GM10266 (cell line): ENCODE measurements around the gene DCLK2.

Experiments
- DNase-seq: peaks from one replicate; pipeline ENCODE4 v3.0.0; 2012; ENCODE audit errors: extremely low spot score
- TF ChIP-seq, protein P1 (sequence below): IDR thresholded peaks from 2 replicates; pipeline ENCODE4 v1.5.1; 2012; ENCODE audit warnings: mild to moderate bottlenecking, low read depth; ENCODE audit not compliant: control insufficient read depth, insufficient read depth; ENCODE audit errors: missing control alignments

Gene DCLK2

DNA sequence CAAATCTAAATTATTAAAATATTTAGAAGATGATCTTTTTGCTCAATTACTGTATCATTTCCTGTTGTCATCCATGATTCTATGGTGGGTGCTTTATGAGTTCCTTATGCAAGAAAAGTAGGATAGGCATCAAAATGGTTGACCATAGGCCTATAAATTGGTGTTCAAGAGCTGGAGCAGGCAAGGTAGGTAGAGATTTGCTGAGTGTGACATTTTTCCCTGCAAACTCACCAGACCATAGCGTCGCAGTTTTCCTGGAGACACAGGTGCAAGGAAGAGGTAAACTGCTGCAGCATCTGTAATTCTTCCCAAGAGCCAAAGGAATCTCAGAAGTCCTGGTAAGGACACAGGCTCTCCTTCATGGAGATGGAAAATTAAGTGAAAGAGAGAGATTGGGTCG is 33.7 kb upstream of the DCLK2 start:
- DNase-seq = no peak
- TF ChIP-seq, protein P1, sequence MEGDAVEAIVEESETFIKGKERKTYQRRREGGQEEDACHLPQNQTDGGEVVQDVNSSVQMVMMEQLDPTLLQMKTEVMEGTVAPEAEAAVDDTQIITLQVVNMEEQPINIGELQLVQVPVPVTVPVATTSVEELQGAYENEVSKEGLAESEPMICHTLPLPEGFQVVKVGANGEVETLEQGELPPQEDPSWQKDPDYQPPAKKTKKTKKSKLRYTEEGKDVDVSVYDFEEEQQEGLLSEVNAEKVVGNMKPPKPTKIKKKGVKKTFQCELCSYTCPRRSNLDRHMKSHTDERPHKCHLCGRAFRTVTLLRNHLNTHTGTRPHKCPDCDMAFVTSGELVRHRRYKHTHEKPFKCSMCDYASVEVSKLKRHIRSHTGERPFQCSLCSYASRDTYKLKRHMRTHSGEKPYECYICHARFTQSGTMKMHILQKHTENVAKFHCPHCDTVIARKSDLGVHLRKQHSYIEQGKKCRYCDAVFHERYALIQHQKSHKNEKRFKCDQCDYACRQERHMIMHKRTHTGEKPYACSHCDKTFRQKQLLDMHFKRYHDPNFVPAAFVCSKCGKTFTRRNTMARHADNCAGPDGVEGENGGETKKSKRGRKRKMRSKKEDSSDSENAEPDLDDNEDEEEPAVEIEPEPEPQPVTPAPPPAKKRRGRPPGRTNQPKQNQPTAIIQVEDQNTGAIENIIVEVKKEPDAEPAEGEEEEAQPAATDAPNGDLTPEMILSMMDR = no peak

- TF ChIP-seq, protein P1 = no peak
These were observed 32.8 kb upstream of the DCLK2 start for GRCh38 chr4:150045410-150045809.

DNA sequence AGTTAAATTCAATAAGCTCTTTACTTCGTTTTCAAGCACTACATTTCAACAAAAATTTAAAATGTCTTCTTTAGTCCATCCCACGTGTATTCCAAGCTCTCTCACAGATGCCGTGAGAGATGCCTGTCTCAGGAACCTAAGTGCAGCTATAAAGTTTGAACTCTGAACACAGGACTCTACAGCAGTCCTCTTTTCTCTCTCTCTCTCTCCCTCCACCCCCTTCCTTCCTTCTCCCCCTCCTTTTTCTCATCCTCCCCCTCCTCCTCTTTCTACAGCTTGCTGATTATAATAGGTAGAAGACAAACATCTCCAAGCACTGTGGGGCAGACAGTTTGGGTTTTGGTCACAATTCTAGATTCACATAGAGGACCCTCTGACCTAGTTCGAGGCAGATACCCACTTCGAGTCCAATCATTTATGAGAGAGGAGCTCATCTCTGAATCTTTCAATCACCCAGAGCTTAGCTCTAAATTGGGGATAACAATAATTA is 31.5 kb upstream of the DCLK2 start:
- TF ChIP-seq, protein P1 = no peak

More at GRCh38 chr4:150045410-150045809, 32.8 kb upstream of the DCLK2 start:
- DNase-seq = no peak

DNA sequence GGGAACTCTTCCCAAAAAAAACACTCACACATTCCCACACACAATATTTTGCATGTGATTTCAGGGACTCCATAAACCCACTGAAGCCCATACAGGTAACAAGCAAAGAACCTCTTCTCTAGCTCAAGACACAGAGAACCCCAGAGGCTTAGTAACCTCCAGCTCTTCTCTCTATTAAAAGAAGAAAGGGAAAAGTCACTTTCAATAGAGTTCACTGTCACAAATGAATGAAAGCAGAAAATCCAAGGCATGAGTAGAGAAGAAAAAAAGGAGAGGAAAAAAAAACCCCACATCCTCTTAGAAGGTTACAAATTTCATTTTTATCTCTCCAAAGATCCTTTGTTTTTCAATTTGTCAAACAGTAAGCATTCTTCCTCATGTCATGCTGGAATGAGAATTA is 30.7 kb upstream of the DCLK2 start:
- TF ChIP-seq, protein P1 = no peak
- DNase-seq = no peak

More for the DNA sequence above, 31.5 kb upstream of the DCLK2 start:
- DNase-seq = no peak

DNA sequence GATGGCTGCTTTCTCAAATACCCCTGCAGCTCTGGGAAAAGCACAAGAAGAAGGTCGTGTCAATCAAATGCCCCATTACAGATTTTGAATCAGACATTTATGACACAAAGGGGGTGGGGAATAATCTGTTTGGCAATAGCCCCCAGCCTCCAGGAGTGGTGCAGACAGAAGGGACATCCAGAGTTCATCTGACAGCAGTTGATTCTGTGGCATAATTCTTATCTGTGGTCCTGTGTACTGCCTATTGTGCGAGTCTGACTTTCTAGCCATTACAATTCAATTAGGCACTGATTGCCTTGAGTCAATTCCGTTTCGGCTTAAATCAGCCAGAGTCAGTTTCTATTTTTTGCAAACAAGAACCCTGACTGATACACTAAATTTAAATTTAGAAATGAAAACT is 28.6 kb upstream of the DCLK2 start:
- TF ChIP-seq, protein P1 = no peak
- DNase-seq = no peak

- no peak for DNase-seq
- TF ChIP-seq, protein P1 = no peak
These were observed 27.7 kb upstream of the DCLK2 start for GRCh38 chr4:150050566-150050965.

DNA sequence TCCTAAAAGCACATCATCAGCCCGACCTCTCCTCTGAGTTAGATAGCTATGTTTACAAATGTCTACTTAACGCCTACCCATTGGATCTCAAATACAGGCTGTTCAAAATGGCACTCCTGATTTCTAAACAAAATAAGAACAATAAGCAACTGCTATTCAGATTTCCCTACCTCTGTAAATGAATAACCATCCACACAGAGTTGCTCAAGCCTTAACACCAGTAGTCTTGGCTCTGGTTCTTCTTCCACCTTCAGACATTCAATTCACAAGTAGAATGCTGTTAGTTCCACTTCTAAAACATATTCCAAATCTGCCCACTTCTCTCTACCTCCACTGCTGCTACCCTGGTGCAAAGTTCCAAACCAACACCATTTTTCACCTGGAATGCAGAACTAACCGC is 27.1 kb upstream of the DCLK2 start:
- TF ChIP-seq, protein P1 = no peak
- DNase-seq = no peak
